Measurements from ENCODE around the gene C19orf44.

GRCh38 chr19:16449330-16449961 lies 46.7 kb upstream of the C19orf44 start:
- TF ChIP-seq CTCF (IDR thresholded peaks at IDR 0.05) (no peak), EP300 (IDR thresholded peaks at IDR 0.05) (no peak), POLR2A (IDR thresholded peaks at IDR 0.05) (no peak)
